GM12865 (cell line): ENCODE data around the gene ATP13A4.

Source experiments
- DNase-seq: peaks from one replicate; pipeline ENCODE4 v3.0.0; 2010; ENCODE audit warnings: low read depth
- H3K4me3 ChIP-seq: 2 replicates; pipeline ENCODE4 v1.5.1; 2011; ENCODE audit warnings: mild to moderate bottlenecking, low read depth, low read length, control low read depth
- TF ChIP-seq, protein P1 (sequence below): IDR thresholded peaks from 2 replicates; pipeline ENCODE4 v1.5.1; 2011; ENCODE audit warnings: low read length, control low read depth, low read depth, inconsistent platforms; ENCODE audit not compliant: insufficient read depth; ENCODE audit errors: missing control alignments

The ATP13A4 gene

DNA sequence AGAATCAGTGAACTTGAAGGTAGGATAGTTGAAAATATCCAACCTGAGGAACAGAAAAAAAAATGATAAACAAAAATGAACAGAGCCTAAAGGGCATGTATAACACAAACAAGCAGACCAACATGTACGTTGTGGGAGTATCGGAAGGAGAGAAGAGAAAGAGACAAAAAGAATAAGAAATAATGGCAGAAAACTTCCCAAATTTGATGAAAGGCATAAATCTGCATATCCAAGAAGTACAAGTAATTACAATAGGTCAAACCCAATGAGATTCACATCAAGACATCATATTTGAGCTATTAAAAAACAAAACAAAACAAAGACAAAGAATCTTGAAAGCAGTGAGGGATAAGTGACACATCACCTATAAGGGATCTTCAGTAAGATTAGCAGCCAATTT is 138.1 kb downstream of the ATP13A4 start:
- H3K4me3 ChIP-seq = no peak overlapping the region
- DNase-seq = no peak
- TF ChIP-seq, protein P1, sequence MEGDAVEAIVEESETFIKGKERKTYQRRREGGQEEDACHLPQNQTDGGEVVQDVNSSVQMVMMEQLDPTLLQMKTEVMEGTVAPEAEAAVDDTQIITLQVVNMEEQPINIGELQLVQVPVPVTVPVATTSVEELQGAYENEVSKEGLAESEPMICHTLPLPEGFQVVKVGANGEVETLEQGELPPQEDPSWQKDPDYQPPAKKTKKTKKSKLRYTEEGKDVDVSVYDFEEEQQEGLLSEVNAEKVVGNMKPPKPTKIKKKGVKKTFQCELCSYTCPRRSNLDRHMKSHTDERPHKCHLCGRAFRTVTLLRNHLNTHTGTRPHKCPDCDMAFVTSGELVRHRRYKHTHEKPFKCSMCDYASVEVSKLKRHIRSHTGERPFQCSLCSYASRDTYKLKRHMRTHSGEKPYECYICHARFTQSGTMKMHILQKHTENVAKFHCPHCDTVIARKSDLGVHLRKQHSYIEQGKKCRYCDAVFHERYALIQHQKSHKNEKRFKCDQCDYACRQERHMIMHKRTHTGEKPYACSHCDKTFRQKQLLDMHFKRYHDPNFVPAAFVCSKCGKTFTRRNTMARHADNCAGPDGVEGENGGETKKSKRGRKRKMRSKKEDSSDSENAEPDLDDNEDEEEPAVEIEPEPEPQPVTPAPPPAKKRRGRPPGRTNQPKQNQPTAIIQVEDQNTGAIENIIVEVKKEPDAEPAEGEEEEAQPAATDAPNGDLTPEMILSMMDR = no peak

DNA sequence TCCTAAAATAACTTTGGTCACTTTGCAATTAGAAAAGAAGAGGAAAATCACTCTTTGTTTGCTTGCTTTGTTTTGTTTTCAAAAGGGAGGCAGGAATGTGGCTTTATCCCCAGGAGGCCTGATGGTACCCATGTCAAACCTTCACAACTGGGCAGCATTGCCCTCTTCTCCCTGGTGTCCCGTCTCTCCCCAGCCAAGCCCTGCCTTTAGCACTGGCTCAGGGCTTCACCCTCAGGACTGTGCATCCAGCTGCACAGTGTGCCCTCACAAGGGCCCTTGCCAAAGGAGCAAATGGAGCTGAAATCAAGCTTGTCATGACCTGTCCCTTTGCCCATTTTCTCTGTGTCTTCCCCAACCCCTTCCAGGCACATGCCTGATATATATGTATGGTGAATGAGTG is 147.0 kb downstream of the ATP13A4 start:
- no peak overlapping the region for H3K4me3 ChIP-seq
- DNase-seq = no peak
- TF ChIP-seq, protein P1 = no peak

DNA sequence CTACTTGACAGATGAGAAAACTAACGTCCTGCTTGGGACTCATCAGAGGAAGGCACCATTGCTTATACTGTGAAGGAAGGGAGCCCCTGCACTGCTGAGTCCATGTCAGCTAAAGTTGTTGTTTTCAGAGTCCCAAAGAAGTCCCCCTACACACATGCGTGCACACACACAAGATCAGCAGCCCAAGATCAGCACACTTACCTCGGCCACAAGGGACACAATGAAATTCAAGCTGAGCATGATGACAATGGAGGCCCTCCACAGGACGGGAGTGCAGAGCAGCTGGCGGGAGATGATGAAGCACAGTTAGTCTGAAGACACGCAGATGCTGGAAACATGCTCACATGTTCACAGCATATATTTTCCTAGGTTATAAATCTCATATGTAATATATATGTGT is 147.6 kb downstream of the ATP13A4 start:
- TF ChIP-seq, protein P1 = no peak
- no peak overlapping the region for H3K4me3 ChIP-seq
- no peak for DNase-seq

DNA sequence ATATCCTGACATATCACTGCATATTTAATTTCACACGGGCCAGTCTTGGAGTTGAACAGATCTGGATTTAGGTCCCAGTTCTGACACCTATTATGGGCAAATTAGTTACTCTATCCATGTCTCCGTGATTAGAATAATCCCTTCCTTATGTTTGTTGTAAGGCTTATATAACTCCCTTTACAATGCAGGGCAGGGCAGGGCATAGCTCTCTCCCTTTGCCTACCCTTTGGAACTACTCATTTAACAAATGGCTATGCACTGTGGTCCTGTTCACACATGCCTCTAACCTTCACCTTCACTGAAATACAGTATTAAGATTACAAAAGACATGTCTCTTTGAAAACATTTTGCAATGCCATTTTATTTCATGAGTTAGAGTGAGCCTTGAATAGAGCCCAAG is 151.4 kb downstream of the ATP13A4 start:
- no peak overlapping the region for H3K4me3 ChIP-seq
- no peak for DNase-seq
- TF ChIP-seq, protein P1 = no peak

DNA sequence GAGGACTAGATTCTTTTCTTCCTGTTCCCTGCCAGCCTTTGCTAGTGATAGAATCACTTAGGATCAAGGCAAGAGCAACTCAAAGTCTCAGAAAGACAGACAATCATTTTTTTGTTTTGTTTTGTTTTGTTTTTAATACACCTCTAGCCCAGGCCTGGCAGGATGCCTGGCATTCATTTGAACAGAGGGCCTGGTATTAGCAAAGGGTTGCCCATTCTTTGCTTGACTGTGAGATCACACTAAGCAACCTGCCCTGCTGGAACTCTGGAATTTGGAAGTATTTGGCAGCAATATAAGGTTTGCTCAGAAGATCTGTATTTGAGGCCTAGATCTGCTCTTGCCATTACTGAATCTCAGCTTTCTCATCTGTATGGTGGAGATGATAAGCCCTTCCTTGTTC is 154.4 kb downstream of the ATP13A4 start:
- TF ChIP-seq, protein P1 = no peak
- no peak for DNase-seq
- no peak overlapping the region for H3K4me3 ChIP-seq

DNA sequence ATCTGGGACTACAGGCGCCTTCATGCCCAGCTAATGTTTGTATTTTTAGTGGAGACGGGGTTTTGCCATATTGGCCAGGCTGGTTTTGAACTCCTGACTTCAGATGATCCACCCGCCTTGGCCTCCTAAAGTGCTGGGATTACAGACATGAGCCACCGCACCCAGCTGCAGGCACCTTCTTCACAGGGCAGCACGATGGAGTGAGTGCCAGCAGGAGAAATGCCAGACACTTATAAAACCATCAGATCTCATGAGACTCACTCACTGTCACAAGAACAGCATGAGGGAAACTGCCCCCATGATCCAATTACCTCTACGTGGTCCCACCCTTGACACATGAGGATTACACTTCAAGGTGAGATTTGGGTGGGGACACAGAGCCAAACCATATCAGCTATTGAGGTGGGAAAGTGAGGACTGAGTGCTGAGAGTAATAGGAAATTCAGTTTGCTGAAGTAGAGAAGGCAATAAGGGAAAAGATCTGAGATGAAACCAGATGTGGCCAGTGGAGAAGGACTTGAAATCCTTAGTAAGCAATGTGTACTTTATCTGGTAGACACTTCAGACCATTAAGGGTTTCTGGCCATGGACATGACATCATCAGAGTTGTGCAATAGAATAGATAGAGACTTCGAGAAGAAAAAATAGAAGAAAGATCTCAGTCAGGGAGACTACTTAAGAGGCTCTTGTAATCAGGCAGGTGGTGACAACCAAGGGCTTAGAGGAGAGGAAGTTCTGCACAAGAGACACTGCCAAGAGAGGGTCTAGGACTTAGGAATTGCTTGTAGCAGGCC is 158.0 kb downstream of the ATP13A4 start:
- H3K4me3 ChIP-seq = no peak overlapping the region
- TF ChIP-seq, protein P1 = no peak
- no peak for DNase-seq

DNA sequence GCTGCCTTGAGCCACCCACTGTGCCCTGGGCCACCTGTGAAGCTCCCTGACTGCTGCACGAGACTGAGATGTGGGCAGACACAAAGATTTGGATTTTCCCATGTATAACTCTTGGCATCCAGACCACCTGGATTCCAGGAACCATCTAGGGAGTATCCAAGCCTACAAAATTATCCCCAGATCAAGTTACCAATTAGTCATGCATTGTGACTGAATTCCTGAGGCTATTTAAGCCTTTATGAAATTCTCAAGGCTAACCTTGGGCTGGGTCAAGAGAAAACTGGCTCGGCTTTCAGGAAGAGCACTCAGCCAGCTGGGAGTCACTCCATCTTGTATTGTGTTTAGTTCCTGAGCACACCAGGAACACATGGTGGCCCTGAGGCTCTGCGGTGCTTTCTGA is 162.8 kb downstream of the ATP13A4 start:
- DNase-seq = no peak
- no peak overlapping the region for H3K4me3 ChIP-seq
- TF ChIP-seq, protein P1 = no peak
